Smooth muscle cell of the brain vasculature (primary cell): ENCODE results near the gene GPN1.
A peak's percentile ranks its signal among the peaks of the same experiment; 100 is the strongest.
"Not testable (repeated sequence)": the region's sequence is repeated elsewhere in the genome, so short reads cannot be mapped to it uniquely, and the experiment has no call there.

ENCODE experiments used
- DNase-seq: peaks from one replicate; pipeline ENCODE4 v3.0.0-alpha.2; 2012; ENCODE audit warnings: low read depth, low spot score

Gene GPN1

DNA sequence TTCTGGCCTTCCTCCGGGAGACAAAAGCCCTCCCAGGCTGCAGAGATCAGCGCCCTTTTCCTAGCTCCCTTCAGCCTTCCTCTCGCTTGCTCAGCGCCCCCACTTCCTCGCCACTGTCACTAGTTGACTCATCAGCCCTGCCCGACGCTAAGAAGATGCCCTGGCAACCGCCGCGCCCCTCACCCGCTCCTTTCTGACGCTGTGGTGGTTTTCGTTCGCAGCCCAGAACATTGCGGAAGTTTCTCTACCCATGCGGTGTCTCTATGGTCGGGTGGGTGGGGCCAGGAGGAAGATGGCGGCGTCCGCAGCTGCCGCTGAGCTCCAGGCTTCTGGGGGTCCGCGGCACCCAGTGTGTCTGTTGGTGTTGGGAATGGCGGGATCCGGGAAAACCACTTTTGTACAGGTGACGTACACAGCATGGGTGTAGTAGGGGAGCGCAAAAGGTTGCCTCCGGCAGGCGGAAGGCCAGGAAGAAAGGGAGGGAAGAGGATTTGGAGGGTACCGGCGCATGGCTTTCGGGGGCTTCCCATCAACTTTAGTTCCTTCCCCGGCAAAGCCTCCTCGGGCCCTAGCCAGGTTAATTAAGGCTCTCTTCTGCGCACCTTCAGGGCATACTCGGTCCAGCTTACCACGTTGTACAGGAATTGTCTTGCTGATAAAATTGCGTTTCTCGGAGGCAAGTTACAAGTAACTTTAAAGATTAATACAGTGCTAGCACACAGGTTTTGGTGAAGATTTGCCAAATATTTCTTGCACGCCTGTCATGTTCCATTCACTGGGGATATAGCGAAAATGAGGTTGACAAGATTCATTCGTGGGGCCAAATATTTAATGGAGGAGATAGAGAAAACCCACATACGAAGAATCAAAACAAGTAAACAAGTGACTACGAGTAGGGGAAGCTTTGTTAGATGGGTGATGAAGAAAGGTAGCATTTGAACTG, at the start of gene GPN1, which contains the start of gene CCDC121:
GPN1 (plus strand) TSS at position 284 of the 943 bp plus-strand sequence; CDS start at position 293, 9 bp downstream.
CCDC121 (minus strand) TSS at position 246 of the 943 bp plus-strand sequence. CDS start 1,213 bp downstream, outside the sequence.
- peak; percentile 62 for DNase-seq

DNA sequence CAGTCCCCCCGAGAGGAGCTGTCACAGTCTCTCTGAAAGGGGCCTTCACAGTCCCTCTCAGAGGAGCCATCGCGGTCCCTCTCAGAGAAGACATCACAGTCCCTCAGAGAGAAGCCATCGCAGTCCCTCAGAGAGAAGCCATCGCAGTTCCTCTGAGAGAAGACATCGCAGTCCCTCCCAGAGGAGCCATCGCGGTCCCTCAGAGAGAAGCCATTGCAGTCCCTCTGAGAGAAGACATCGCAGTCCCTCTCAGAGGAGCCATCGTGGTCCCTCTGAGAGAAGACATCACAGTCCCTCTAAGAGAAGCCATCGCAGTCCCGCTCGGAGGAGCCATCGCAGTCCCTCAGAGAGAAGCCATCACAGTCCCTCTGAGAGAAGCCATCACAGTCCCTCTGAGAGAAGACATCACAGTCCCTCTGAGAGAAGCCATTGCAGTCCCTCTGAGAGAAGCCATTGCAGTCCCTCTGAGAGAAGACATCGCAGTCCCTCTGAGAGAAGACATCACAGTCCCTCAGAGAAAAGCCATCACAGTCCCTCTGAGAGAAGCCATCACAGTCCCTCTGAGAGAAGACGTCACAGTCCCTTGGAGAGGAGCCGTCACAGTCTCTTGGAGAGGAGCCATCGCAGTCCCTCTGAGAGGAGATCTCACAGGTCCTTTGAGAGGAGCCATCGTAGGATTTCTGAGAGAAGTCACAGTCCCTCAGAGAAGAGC, 47.3 kb upstream of the GPN1 start:
- no peak for DNase-seq

DNA sequence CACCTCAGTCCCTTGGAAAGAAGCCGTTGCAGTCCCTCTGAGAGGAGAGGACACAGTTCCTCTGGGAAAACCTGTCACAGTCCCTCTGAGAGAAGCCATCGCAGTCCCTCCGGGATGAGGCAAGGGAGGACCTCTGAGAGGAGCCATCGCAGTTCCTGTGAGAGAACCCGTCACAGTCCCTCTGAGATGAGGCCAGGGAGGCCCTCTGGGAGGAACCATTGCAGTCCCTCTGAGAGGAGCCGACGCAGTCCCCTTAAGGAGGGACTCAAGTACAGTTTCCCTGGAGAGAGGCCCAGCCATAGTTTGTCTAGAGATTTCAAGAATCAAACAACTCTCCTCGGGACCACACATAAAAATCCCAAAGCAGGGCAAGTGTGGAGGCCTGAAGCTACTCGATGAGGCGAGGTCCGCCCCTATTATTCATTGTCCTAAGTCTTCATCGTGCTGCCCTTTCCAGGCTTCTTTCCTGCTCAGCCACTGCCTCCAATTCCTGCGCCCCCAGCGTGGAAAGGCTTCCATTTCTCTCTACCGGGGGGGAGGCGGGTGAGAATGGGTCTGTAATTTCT, 46.6 kb upstream of the GPN1 start:
- DNase-seq: no peak

DNA sequence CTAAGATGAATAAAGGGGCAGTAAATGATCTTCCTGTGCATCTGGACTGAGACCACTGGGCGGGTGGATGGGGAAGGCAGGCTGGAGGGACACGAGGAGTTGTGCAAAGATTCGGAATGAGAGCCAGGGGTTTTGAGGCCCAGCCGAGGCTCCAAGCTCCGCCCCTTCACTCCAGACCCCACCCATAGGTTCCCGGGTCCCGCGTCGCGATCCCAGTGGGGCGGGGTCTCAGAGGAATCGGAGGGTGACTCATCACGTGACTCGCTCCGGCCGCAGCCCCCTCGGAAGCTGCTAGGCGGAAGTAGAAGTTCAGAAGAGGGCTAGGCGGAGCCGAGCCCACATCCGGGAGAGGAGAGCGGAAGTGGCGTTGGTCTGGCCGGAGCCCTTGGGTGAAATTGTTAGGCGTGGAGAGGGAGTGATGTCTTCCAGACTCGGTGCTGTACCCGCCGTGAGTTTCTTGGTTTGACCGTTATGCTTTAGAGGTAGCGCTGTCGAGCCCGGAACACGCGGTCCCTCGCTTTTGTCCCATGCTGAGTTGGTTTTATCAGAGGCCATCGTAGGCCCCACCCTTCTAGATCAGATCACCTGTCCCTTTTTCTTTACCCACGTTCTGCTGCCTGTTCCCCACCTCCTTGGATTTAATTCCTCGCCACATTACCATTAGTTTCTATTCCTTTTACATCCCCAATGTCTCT, 46.0 kb upstream of the GPN1 start, which contains the start of gene ZNF512:
ZNF512 (plus strand) TSS at position 348 of the 695 bp plus-strand sequence; CDS start at position 419, 71 bp downstream.
- peak; percentile 80 for DNase-seq

DNA sequence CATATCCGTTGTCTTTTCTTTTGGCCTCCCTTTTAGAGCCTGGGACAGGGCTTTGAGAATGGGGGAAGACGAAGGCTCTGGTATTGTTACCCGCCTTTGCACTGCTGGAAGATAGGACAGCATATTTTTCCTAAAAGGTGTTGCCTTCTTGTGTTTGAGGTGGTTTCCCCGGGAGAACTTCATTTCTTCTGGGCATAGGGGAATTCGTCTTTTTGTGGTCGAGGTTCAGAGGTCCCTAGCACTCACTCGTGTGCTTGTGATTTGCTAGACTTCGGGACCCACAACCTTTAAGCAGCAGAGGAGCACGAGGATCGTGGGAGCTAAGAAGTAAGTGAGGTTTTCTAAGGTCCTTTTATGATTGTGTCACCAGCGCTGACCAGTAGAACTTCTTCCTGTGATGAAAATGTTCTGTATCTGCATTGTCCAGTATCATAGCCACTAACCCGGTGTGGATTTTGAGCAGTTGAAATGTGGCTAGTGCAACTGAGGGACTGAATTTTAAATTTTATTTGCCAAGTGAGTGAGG, 45.4 kb upstream of the GPN1 start:
- no peak for DNase-seq

DNA sequence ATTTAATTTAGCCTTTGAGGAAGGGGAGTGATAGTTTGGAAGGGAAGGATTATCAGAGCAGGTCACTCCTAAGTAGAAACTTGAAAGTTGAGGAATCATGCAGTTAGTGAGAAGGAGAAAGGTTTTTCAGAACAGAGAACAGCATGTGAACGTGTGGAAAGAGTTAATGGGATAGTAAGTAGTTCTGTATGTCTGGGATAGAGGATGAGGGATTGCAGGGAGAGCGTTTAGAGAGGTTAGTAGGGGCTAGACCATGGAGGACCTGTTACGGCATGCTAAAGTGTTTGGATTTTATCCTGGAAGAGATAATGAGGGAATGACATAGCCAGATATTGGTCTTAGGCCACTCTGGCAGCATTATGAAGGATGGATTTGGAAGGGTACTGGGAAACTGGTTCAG, 44.3 kb upstream of the GPN1 start:
- no peak for DNase-seq

DNA sequence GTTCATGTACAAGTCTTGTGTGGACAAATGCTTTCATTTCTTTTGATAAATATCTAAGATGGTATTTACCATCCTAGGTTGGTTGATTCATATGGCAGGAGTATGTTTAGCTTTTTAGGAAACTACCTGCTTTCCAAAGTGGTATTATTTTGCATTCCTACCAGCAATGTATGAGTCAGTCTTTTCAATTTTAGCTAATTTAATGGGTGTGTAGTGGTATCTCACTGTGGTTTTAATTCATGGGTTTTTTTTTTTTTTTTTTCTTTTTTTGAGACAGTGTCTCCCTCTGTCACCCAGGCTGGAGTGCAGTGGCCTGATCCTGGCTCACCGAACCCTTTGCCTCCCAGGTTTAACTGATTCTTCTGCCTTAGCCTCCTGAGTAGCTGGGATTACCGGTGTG, 41.8 kb upstream of the GPN1 start:
- DNase-seq: no peak

DNA sequence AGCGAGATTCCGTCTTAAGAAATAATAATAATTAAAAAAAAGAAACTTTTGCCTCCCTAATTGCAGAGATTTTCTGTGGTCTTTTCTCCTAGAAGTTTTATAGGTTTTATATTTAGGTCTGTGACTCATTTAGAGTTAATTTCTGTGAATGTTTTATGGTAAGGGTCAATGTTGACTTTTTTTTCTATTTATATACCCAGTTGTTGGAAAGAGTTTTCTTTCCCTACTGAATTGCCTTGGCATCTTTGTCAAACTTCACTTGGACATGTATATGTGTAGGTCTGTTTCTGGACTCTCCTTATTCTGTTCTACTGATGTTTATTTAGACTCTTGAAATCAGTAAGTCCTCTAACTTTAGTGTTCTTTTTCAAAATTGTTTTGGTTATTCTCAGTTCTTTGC, 40.5 kb upstream of the GPN1 start:
- DNase-seq: no peak

DNA sequence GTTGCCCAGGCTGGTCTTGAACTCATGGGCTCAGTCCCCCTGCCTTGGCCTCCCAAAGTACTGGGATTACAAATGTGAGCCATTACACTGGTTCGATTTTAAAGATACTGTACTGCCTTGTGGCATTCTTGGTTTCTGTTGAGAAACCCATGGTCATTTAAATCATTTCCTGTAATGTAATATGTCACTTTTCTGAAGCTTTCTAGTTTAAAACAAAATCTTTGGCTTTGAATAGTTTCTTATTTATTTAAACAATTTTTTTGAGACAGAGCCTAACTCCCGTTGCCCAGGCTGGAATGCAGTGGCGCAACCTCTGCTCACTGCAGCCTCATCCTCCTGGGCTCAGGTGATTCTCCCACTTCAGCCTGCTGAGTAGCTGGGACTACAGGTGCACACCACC, 37.1 kb upstream of the GPN1 start:
- DNase-seq: no peak

DNA sequence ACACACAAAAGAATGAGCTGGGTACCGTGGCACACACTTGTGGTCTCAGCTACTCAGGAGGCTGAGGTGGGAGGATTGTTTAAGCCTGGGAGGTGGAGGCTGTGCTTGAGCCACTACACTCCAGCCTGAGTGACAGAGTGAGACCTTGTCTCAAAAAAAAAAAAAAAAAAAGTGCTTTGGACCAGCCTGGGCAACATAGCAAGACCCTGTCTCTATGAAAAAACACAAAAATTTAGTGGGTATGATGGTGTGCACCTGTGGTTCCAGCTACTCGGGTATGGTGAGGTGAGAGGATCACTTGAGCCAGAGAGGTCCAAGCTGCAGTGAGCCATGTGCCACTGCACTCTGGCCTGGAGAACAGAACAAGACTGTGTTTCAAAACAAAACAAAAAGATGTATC, 35.6 kb upstream of the GPN1 start:
- no peak for DNase-seq

DNA sequence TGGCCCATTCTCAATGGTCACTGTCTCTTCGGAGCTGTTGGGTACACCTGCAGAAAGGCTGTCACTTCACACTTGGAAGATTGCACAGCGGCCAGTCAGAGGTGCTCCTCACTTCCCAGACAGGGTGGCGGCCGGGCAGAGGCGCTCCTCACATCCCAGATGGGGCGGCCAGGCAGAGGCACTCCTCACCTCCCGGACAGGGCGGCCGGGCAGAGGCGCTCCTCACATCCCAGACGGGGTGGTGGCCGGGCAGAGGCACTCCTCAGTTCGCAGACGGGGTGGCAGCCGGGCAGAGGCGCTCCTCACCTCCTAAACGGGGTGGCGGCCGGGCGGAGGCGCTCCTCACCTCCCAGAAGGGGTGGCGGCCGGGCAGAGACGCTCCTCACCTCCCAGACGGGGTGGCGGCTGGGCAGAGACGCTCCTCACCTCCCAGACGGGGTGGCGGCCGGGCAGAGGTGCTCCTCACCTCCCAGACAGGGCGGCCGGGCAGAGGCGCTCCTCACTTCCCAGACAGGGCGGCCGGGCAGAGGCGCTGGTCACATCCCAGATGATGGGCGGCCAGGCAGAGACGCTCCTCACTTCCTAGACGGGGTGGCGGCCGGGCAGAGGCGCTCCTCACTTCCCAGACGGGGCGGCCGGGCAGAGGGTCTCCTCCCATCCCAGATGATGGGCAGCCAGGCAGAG, 34.7 kb upstream of the GPN1 start:
- not testable (repeated sequence) for DNase-seq

DNA sequence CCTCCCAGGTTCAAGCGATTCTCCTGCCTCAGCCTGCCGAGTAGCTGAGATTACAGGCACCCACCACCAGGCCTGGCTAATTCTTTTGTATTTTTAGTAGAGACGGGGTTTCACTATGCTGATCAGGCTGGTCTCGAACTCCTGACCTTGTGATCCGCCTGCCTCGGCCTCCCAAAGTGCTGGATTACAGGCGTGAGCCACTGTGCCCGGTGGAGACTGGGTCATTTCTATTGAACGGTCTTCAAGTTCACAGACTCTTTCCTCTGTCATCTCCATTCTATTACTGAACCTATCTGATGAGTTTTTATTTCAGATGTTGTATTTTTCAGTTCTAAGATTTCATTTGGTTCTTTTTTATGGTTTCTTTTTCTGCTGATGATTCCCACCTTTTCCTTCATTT, 33.4 kb upstream of the GPN1 start:
- not testable (repeated sequence) for DNase-seq

DNA sequence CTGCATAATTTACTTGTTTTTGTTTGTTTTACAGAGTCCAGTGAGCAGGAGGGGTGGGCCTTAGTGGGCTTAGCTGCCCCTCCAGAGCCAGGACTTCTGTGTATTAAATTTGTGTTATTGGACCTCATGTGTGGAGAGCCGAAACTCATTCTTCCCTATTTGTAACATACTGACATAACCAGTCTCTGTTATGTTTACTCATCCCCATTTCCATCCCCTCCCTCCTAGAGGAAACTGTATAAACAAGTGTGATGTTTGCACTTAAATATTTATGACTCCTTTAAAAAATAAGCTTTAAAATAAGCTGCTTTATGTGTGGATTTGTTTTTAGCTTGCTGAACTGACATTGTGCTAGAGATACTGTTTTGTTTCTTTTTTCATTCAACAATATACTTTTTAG, 32.2 kb upstream of the GPN1 start:
- DNase-seq: no peak

DNA sequence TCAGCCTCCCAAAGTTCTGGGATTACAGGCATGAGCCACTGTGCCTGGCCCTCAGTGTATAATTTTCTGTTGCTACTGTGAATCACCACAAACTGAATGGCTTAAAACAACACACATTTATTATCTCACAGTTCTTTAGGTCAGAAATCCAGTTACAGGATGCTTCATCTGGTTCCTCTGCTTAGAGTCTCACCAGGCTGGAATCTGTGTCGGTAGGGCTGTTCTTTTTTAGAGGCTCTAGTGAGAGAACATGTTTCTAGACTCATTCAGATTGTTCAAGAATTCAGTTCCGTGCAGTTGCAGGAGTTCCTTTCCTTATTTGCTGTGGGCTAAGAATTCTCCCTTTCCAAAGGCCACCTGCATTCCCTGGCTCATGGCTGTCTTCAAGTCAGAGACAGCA, 22.2 kb upstream of the GPN1 start:
- no peak for DNase-seq

DNA sequence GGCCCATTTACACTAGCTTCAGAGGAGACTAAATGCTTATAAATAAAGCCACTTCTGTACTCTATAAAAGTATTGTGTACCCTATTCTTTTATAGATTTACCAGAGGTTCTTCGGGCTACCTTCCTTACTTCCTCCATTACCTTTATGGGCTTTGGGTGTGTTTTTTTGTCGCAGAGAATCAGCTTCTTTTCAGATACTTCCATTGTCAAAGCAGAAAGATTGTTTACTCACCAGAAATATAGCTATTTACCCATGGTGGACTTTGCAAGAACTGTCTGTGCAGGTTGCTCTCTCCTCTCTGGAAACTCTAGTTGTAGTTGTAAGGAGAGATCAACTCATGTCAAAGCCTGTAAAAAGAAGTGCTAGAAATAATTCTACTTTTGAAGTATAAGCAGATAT, 14.9 kb upstream of the GPN1 start:
- no peak for DNase-seq

DNA sequence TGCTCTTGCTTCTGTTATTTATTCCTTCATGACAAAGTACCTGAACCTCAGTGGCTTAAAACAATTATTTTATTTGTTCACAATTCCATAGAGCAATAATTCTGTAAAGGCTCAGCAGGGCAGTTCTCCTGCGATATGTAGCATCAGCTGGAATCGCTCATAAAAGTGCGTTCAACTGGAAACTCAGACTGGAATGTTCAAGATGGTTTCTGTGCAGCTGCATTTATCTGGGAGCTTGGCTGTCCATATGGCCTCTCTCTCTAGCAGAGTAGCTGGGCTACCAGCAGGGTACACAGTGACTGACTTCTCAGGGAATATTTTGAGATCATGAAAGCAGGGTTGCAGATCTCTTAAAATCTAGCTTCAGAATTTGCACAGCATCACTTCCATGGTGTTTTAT, 13.5 kb upstream of the GPN1 start:
- DNase-seq: no peak

DNA sequence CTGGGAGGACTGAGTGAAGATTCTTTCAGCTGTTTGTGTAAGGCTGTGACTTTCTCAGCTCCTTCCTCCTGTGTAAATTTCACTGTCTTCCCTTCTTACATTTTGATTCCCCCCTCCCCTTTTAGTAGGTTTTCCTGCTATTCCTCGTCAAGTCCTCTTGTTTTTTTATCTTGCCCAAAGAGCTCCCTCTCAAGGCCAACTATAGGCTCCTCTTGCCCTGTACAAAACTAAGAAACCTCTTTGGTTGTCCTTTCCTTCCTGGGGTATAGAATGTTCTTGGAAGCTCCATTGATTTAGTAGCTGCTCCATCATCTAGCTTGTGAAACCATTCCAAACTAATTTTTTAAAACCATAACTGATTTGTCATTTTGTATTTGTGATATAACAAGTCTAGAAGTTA, 7.3 kb upstream of the GPN1 start:
- no peak for DNase-seq

DNA sequence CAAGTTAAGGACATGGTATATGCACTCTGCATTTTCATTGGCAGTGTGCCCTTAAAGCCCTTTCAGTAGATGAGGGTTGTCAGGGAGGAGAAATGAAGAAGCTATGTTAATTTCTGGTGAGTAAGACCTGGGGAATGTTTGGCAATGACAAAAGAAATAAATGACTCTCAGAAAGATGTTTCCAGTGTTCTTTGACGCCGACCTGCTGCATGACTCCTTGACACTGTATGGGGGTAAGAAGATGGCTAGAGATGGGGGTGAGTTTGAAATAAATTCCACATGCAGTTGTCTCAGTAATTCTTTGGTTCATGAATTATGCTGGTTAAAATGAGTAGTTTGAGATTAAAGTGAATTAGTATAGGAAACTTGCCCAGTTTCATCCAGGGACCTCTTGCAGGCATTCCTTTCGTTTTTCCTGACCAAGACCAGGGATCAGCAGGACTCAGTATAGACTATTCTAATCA, 5.9 kb upstream of the GPN1 start:
- DNase-seq: no peak

DNA sequence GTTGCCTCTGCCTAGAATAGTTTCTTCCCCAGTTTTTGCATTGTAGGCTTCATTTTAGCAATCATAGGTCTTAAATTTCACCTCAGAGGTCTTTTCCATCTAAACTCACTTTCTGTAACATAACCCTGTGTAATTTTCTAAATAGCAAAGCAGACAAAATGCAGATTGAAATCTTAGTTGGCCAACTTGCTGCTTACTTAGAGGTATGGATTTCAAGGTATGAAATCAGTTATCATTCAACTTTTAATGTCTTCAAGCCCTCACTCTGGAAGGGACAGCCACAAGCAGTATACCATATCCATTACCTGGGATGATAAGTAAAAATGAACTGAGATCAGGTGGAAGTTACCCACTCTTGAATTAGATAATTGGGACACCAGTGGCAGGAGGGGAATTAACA, 3.9 kb upstream of the GPN1 start:
- DNase-seq: no peak

DNA sequence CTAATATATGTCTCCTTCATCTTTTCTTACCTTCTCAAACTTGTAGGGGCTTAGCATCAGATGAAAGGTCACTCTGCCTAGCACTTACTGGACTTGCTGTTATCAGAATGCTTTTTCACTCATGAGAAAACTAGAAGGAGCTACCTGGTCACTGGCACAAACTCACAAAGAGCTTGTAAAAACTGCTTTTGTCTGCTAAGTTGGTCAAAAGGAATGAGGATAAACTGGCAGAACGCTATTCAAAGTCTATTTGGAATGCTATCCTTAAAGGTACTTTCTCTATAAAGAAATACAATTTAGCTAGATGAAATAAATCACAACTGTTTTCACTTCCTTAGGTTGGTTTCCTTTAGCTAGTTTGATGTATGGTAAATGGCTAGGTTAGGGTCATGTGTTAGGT, 2.5 kb upstream of the GPN1 start:
- not testable (repeated sequence) for DNase-seq

DNA sequence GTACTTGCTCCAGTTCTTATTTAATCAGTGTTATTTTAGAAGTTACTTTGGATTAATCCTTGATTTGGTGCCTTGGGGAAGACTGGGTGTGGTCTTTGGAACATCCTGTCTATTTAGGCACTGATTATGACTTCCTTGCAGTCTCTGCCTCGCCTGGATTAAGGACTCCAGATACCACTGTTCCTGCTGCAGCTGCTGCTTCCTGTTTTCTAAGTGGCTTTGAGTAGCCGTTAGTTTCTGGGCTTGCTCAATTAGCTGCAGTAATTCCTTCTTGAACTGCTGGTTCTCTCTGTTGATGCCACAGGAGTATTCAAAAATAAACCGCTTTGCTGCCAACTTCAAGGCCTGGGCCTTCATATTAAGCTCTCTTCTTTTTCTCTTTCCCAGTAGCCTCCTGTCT, 1.9 kb upstream of the GPN1 start:
- DNase-seq: not testable (repeated sequence)
